Hepatocyte (in vitro differentiated cells): Measurements from ENCODE around the gene SETD5. TPM values are rescaled to one million over a fixed set of nuclear protein-coding genes. Genes with fewer than 3 reads are reported as not detected.

Experiments
- DNase-seq: peaks from one replicate; pipeline ENCODE4 v3.0.0-alpha.2; 2016; ENCODE audit warnings: low spot score
- H2AFZ ChIP-seq: fragments of 200-600 bp; sonication (generic); 2 replicates; pipeline ENCODE4 v1.6.0; 2016; ENCODE audit warnings: antibody characterized with exemption, mild to moderate bottlenecking
- H3K27ac ChIP-seq: fragments of 200-600 bp; sonication (generic); 2 replicates; pipeline ENCODE4 v1.5.1; 2016; ENCODE audit warnings: mild to moderate bottlenecking
- H3K27me3 ChIP-seq: fragments of 200-600 bp; sonication (generic); 2 replicates; pipeline ENCODE4 v1.6.1; 2016
- H3K36me3 ChIP-seq: fragments of 200-600 bp; sonication (generic); replicated peaks from 2 replicates; pipeline ENCODE4 v1.5.1; 2016; ENCODE audit warnings: low read depth; ENCODE audit not compliant: insufficient read depth
- H3K4me1 ChIP-seq: fragments of 200-600 bp; sonication (generic); 2 replicates; pipeline ENCODE4 v1.5.1; 2016; ENCODE audit warnings: mild to moderate bottlenecking, moderate library complexity; ENCODE audit not compliant: insufficient read depth
- H3K4me2 ChIP-seq: fragments of 200-600 bp; sonication (generic); 2 replicates; pipeline ENCODE4 v1.6.0; 2016
- H3K4me3 ChIP-seq: fragments of 200-600 bp; sonication (generic); 2 replicates; pipeline ENCODE4 v1.5.1; 2016; ENCODE audit warnings: mild to moderate bottlenecking
- H3K79me2 ChIP-seq: fragments of 200-600 bp; sonication (generic); 2 replicates; pipeline ENCODE4 v1.6.0; 2017; ENCODE audit warnings: mild to moderate bottlenecking
- H3K9me2 ChIP-seq: fragments of 200-600 bp; sonication (generic); replicated peaks from 2 replicates; pipeline ENCODE4 v1.6.0; 2017; ENCODE audit warnings: mild to moderate bottlenecking; ENCODE audit not compliant: insufficient read depth
- H3K9me3 ChIP-seq: fragments of 200-600 bp; sonication (generic); 2 replicates; pipeline ENCODE4 v1.5.1; 2016; ENCODE audit warnings: low read depth, mild to moderate bottlenecking
- H4K20me1 ChIP-seq: fragments of 200-600 bp; sonication (generic); 2 replicates; pipeline ENCODE4 v1.6.0; 2016; ENCODE audit warnings: mild to moderate bottlenecking; ENCODE audit not compliant: insufficient read depth, poor library complexity, severe bottlenecking
- EZH2 ChIP-seq: fragments of 200-600 bp; sonication (generic); IDR thresholded peaks from 2 replicates; pipeline ENCODE4 v1.6.1; 2016; ENCODE audit warnings: antibody characterized with exemption, mild to moderate bottlenecking, borderline replicate concordance
- EZH2phosphoT487 ChIP-seq: fragments of 200-600 bp; sonication (generic); IDR thresholded peaks from one replicate; pipeline ENCODE4 v1.6.1; 2018; ENCODE audit warnings: antibody characterized with exemption, mild to moderate bottlenecking, low read depth, moderate library complexity; ENCODE audit not compliant: unreplicated experiment, severe bottlenecking
- WGBS: methylation state at CpG from one replicate; pipeline ENCODE4 v1.1.6; 2016; ENCODE audit warnings: low lambda C conversion rate; ENCODE audit errors: missing lambda C conversion rate; 5-methylcytosine and 5-hydroxymethylcytosine counted together
- polyA plus RNA-seq: library from polyadenylated mRNA; unstranded; fragments of >200 nt; fragmentation: Nextera tagmentation; extraction: Ambion mirVana; gene quantifications from 2 replicates; pipeline ENCODE4 v1.2.1, GENCODE V29; 2016
- total RNA-seq: library from RNA; depleted of rRNA; stranded (reverse); fragments of >200 nt; gene quantifications from 2 replicates; pipeline ENCODE4 v1.2.3, GENCODE V29; 2014
- TF ChIP-seq, protein P1 (sequence below): fragments of 200-600 bp; sonication (generic); IDR thresholded peaks from 2 replicates; pipeline ENCODE4 v1.5.1; 2016; ENCODE audit warnings: antibody characterized with exemption, mild to moderate bottlenecking; ENCODE audit not compliant: poor library complexity

The SETD5 gene
- total and polyA plus RNA-seq, 2 experiments from 2014 or later: 75.2 to 110 TPM

- 83% methylated on average over 1 of the region's 1 CpG for WGBS
- H3K9me3 ChIP-seq: no peaks in the 10 kb centered on the region
- H3K9me2 ChIP-seq: no peaks in the 10 kb centered on the region
- DNase-seq: no peak
- no peak overlapping the region for H3K27ac ChIP-seq
- H4K20me1 ChIP-seq: peaks cover 18% of the 10 kb centered on the region
- no peaks in the 10 kb centered on the region for H3K27me3 ChIP-seq
- no peaks in the 10 kb centered on the region for H3K4me1 ChIP-seq
- TF ChIP-seq, protein P1, sequence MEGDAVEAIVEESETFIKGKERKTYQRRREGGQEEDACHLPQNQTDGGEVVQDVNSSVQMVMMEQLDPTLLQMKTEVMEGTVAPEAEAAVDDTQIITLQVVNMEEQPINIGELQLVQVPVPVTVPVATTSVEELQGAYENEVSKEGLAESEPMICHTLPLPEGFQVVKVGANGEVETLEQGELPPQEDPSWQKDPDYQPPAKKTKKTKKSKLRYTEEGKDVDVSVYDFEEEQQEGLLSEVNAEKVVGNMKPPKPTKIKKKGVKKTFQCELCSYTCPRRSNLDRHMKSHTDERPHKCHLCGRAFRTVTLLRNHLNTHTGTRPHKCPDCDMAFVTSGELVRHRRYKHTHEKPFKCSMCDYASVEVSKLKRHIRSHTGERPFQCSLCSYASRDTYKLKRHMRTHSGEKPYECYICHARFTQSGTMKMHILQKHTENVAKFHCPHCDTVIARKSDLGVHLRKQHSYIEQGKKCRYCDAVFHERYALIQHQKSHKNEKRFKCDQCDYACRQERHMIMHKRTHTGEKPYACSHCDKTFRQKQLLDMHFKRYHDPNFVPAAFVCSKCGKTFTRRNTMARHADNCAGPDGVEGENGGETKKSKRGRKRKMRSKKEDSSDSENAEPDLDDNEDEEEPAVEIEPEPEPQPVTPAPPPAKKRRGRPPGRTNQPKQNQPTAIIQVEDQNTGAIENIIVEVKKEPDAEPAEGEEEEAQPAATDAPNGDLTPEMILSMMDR: no peak
- TF ChIP-seq EZH2: no peak
- no peak for TF ChIP-seq EZH2phosphoT487
- peaks cover 44% of the 10 kb centered on the region for H3K79me2 ChIP-seq
- no peak overlapping the region for H2AFZ ChIP-seq
- no peak overlapping the region for H3K4me2 ChIP-seq
- H3K36me3 ChIP-seq: no peaks in the 10 kb centered on the region
- H3K4me3 ChIP-seq: no peak overlapping the region
Observed at GRCh38 chr3:9386501-9387321, 10.7 kb upstream of the SETD5 start.

GRCh38 chr3:9387322-9387655 lies 10.1 kb upstream of the SETD5 start:
- Histone ChIP-seq H2AFZ (no peak overlapping the region), H4K20me1 (peaks cover 24% of the 10 kb centered on the region), H3K4me1 (no peaks in the 10 kb centered on the region), H3K79me2 (peaks cover 49% of the 10 kb centered on the region), H3K9me2 (no peaks in the 10 kb centered on the region), H3K4me2 (no peak overlapping the region), H3K27me3 (no peaks in the 10 kb centered on the region), H3K4me3 (no peak overlapping the region), H3K36me3 (no peaks in the 10 kb centered on the region), H3K9me3 (no peaks in the 10 kb centered on the region), H3K27ac (no peak overlapping the region)
- 86% methylated on average over 2 of the region's 2 CpGs for WGBS
- DNase-seq: no peak
- TF ChIP-seq, protein P1: no peak
- TF ChIP-seq EZH2phosphoT487 (no peak), EZH2 (no peak)

DNA sequence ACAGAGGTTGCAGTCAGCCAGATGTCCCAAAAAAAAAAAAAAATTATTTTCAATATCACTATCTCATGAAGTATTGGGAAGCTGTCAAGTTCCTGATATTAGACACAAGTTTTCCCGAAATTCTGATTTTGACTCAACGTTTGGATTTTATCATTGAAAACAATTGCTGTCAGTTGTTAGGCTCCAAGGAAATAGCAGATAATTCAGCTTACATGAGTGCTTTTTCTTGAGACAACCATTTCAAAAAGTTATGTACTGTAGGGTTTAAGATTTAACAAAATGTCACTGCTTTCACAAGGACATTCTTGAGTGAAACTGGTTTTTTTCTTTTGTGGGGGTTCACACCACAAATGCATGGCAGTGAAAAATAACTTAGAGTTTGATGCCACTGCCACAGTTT lies 9.3 kb upstream of the SETD5 start:
- H3K9me3 ChIP-seq: no peaks in the 10 kb centered on the region
- H3K4me2 ChIP-seq: no peak overlapping the region
- H3K4me1 ChIP-seq: peaks cover 6% of the 10 kb centered on the region
- H3K79me2 ChIP-seq: peaks cover 58% of the 10 kb centered on the region
- no peak overlapping the region for H2AFZ ChIP-seq
- no peak overlapping the region for H3K27ac ChIP-seq
- DNase-seq: no peak
- H3K9me2 ChIP-seq: no peaks in the 10 kb centered on the region
- TF ChIP-seq EZH2 (no peak), EZH2phosphoT487 (no peak)
- TF ChIP-seq, protein P1: no peak
- no peak overlapping the region for H3K4me3 ChIP-seq
- H3K27me3 ChIP-seq: no peaks in the 10 kb centered on the region
- WGBS: 97% methylated on average over 2 of the region's 2 CpGs
- no peaks in the 10 kb centered on the region for H3K36me3 ChIP-seq
- peaks cover 33% of the 10 kb centered on the region for H4K20me1 ChIP-seq
